GM19463 (cell line): ENCODE measurements around the gene ENAM.

ENCODE experiments used
- ATAC-seq: cut with Tn5 transposase; IDR thresholded peaks from one replicate; pipeline ENCODE4 v1.9.1; 2021; ENCODE audit warnings: mild to moderate bottlenecking, moderate library complexity; ENCODE audit not compliant: unreplicated experiment

ENAM gene

GRCh38 chr4:70628444-70628843 lies at the start of gene ENAM:
TSS of gene ENAM (plus strand) at chr4:70628744. CDS start at chr4:70629501, 757 bp downstream.
- no peak for ATAC-seq

- no peak for ATAC-seq
Measured at GRCh38 chr4:70581980-70582379, 46.6 kb upstream of the ENAM start.

GRCh38 chr4:70583952-70584834 lies 44.4 kb upstream of the ENAM start:
- ATAC-seq, result no peak

GRCh38 chr4:70586841-70587240 lies 41.7 kb upstream of the ENAM start:
- ATAC-seq, result no peak

GRCh38 chr4:70589785-70590184 lies 38.8 kb upstream of the ENAM start:
- ATAC-seq, result peak; percentile 99

- no peak for ATAC-seq
Measured at GRCh38 chr4:70591955-70592582, 36.5 kb upstream of the ENAM start, which contains the start of gene AMBN. TSS of gene AMBN (plus strand) at chr4:70592256. CDS start at chr4:70592359, 103 bp downstream.

GRCh38 chr4:70594196-70594595 lies 34.3 kb upstream of the ENAM start:
- no peak for ATAC-seq

- ATAC-seq, result no peak
Measured at GRCh38 chr4:70600305-70600704, 28.2 kb upstream of the ENAM start.

GRCh38 chr4:70600977-70601376 lies 27.6 kb upstream of the ENAM start:
- ATAC-seq, result no peak

- ATAC-seq, result peak; percentile 99
Measured at GRCh38 chr4:70601422-70602039, 27.0 kb upstream of the ENAM start.

GRCh38 chr4:70603856-70604255 lies 24.7 kb upstream of the ENAM start:
- no peak for ATAC-seq

- no peak for ATAC-seq
Measured at GRCh38 chr4:70606459-70606858, 22.1 kb upstream of the ENAM start.

- ATAC-seq, result no peak
Measured at GRCh38 chr4:70607334-70607853, 21.1 kb upstream of the ENAM start.

- ATAC-seq, result no peak
Measured at GRCh38 chr4:70608324-70608723, 20.2 kb upstream of the ENAM start.

- ATAC-seq, result peak; percentile 64
Measured at GRCh38 chr4:70613306-70614183, 15.0 kb upstream of the ENAM start.

- ATAC-seq, result no peak
Measured at GRCh38 chr4:70614184-70614555, 14.4 kb upstream of the ENAM start.

- ATAC-seq, result no peak
Measured at GRCh38 chr4:70619288-70619687, 9.3 kb upstream of the ENAM start.

GRCh38 chr4:70619778-70620177 lies 8.8 kb upstream of the ENAM start:
- no peak for ATAC-seq

- no peak for ATAC-seq
Measured at GRCh38 chr4:70623323-70623722, 5.2 kb upstream of the ENAM start.

- no peak for ATAC-seq
Measured at GRCh38 chr4:70624226-70624793, 4.2 kb upstream of the ENAM start.
